GM04503 (cell line): ENCODE results near the gene RIC3.

Source experiments
- DNase-seq: peaks from one replicate; pipeline ENCODE4 v3.0.0-alpha.2; 2012; ENCODE audit warnings: low read depth

Gene RIC3

GRCh38 chr11:8102965-8103364 lies 65.9 kb downstream of the RIC3 start:
- no peak for DNase-seq

DNA sequence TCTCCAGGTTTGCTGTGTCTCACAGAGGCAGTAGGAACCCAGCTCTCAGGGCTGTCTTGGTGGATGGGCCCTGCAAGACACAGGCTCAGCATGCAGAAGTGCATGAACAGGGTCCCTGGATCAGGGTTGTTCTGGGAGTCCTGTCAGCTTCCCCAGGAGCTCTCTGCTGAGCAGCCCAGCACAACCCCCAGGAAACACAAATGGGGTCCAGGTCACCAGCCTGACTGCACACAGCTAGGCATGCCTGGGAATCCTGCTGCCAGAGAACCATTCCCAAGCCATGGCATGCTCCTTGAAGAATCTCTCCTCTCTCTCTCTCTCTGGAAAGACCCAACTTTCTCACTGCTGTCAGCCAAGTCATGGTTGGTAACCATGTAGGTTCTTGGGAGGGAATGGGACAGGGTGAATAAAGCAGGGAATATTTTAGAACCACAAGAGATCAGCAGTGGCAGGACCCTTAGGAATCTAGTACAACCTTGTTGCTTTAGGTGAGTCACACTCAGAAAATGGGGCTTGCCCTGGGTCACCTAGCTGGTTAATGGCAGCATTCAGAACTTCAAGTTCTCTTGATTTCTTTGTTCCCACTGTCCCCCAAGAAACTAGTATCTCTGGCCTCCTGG lies 66.4 kb downstream of the RIC3 start:
- no peak for DNase-seq

DNA sequence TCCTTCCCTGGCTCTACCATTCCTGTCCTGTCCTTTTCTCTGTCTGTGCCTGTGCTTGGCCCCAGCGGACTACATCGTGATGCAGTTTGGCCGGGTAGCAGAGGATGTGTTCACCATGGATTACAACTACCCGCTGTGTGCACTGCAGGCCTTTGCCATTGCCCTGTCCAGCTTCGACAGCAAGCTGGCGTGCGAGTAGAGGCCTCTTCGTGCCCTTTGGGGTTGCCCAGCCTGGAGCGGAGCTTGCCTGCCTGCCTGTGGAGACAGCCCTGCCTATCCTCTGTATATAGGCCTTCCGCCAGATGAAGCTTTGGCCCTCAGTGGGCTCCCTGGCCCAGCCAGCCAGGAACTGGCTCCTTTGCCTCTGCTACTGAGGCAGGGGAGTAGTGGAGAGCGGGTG lies 67.4 kb downstream of the RIC3 start:
- DNase-seq = no peak

- no peak for DNase-seq
Measured at GRCh38 chr11:8100605-8101004, 68.2 kb downstream of the RIC3 start.

- no peak for DNase-seq
Measured at GRCh38 chr11:8100158-8100557, 68.7 kb downstream of the RIC3 start.

- DNase-seq = no peak
Measured at GRCh38 chr11:8099291-8099899, 69.4 kb downstream of the RIC3 start.

DNA sequence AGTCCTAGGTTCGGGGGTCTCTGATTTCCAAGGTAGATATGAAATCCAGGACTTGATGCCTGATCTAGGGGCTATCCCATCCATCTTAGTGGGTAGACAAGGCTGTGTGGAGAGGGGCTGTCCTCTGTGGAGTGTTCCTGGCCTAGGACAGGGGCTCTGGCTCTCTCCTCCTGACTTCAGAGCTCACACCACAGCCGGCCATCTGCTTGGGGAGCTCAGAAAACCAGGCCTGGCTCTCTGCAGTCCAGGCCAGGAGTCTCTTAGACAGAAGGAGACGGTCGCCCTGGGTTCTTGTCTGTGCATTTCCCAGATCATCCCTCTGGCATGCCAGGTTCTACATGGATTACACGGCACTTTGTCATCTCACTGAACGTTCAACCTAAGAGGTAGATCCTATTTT lies 69.9 kb downstream of the RIC3 start:
- no peak for DNase-seq

DNA sequence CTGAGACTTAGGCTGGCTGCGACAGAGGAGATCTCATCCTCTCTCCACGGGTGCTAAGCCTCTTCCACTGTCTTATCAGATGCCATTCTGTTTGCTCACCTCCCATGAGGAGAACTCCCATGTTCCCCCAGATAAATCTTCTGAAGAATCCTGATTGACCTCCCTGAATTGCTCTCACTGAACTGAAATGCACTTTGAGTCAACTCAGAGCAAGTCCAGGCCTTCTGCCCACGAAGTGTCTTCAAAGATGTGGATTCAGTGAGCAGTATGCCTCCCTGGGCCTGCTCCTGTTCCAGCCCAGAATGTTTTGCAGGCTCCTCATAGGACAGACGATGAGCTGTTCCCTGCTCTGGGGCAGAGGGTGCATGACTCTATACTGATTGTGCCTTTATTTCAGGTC lies 70.5 kb downstream of the RIC3 start:
- peak; percentile 78 for DNase-seq

DNA sequence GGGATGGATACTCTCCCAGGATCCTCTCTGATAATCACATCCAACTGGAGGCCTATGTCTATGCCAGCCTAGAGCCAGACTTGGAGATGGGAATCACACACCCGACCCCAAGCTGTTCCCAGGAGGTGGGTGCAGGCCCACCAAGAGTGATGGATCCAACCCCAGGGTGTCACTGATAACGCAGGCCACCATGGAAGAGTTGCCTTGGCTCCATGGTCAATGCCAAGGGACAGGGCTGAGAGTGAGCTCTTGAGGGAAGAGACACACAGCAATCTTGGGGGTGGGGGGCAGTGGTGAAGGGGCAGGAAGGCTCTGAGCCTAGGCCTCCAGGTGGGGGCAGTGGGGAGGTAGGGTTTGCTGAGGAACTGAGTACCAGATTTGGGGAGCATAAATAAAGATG lies 70.9 kb downstream of the RIC3 start:
- DNase-seq = no peak

DNA sequence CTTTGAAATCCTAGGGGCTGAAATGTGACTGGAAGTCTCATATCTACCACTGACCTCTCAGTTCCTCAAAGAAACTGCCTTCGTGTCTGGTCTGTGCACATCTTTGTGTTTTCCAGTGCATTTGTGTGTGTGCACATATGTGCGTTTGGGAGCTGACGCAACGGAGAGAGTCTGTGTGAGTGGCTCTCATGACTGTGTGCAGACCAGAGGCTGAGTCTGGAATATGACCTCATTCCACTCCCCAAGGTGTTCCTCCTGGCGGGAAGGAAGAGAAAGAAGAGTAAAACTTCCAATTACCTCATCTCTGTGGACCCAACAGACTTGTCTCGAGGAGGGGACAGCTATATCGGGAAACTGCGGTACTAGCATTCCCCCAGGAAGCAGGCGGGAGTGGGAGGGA lies 71.4 kb downstream of the RIC3 start:
- no peak for DNase-seq

DNA sequence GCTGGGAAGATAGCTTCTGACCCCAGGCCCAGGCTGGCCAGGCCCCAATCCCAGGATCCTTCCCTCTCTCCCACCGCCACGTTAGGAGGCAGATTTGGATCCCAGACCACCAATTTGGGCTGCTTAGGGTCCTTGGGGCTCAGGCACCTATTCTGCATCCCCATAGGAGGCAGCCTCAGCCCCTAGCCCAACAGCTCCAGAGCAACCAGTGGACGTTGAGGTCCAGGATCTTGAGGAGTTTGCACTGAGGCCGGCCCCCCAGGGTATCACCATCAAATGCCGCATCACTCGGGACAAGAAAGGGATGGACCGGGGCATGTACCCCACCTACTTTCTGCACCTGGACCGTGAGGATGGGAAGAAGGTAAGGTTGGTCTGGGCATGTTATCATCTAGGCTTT lies 71.8 kb downstream of the RIC3 start:
- no peak for DNase-seq

GRCh38 chr11:8096575-8096974 lies 72.2 kb downstream of the RIC3 start:
- no peak for DNase-seq

DNA sequence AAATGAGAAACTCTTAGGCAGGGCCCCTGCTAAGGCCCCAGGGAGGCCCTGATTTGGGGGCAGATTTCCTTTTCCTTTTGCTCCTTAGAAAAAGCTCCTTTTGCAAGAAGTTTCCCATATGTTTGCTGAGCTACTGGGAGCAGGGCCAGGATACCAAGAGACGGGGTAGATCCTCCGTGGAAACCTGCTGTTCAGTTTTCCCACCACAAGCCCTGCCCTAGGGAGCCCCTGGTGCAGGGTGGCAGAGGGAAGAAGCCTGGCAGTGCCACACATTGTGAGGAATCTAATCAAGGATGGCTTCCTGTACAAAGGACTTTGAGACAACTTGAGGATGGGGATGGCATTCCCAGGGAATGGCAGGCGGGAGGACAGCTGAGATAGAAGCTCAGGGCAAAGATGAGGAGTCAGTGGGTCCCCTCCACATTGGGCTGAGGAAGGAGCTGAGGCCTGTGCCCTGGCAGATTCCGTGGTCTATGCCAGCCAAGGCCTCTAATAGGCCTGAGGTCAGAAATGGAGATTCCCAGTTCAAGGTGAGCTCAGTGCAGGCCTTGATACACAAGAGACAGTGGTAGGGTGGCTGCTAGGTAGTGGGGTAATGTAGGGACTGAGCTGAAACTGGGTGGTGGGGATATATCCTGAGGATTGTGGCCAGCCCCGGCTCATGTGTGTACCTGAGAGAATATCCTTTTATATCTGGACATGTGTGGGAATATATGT lies 72.9 kb downstream of the RIC3 start:
- no peak for DNase-seq

DNA sequence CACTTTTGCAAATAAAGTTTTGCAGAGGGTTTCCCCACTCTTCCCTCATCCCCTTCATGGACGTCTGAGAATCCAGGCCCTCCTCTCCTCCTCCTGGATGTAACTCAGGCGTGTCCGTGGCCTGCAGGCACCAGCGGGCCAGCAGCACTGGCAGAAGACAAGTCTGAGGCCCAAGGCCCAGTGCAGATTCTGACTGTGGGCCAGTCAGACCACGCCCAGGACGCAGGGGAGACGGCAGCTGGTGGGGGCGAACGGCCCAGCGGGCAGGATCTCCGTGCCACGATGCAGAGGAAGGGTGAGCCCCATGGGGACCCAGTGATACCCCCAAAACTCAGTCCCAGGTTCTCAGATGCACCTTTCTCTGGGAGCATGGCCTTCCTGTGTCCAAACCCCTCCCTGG lies 73.5 kb downstream of the RIC3 start:
- no peak for DNase-seq

- DNase-seq = no peak
Measured at GRCh38 chr11:8094656-8095055, 74.2 kb downstream of the RIC3 start.

DNA sequence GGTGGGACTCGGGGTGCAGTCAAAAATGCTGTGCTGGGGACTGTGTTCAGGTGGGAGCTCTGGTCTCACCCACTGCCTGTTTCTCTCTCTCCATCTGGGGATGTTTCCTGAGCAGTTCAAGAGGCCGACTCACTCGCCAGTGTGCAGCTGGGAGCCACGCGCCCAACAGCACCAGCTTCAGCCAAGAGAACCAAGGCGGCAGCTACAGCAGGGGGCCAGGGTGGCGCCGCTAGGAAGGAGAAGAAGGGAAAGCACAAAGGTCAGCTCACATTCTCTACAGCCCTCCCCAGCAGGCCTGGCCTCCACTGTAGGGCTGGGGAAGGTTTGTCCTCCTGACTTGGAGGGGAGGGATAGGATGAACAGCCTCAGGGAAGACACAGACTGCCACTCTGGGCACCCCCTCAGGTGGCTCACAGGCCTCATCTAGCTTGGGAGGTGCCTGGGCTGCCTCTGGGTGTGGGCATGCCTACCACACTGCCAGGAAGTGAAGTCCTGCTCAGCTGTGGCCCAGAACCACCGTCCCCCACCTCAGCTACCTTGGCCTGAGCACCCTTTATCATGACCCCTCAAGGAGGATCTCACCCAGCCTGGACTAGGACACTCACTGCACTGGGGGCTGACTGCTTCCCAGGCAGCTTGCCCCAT lies 74.8 kb downstream of the RIC3 start:
- no peak for DNase-seq

DNA sequence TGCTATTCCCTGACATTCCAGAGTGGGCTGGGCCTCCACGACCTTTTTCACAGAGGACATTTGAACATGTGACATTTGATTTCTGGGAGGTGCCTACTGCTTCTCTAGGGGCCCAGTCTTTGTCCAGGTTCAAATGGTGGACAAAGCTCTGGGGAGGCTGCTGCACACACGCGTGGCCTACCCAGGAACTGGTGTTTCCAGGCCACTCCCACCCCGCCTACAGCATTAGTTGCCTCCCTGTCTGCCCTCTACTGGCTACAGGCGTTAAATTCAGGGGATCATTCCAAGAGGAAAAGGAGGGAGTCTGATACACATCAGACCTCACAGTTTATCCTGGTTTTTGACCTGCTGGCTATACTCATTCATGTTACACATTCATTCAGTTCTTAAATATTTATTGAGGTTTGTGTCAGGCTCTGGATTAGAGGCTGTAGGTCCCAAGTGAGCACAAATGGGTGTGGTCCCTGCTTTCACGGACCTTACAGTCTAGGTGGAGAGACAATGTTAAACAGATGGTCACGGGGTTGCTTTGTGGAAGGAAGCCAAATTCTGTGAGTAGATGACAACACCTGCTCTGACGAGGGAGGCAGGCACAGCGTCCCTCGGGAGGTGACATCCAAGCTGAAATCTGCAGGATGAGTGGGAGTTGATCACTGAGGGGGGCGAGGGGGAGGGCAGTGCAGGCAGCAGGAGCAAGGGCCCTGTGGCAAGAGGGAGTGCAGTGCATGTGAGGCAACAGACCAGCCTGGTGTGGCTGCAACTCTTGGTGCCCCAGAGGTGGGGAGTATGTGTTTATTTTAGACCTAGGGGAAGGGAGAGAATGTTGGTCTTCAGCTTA lies 76.0 kb downstream of the RIC3 start:
- DNase-seq = no peak

DNA sequence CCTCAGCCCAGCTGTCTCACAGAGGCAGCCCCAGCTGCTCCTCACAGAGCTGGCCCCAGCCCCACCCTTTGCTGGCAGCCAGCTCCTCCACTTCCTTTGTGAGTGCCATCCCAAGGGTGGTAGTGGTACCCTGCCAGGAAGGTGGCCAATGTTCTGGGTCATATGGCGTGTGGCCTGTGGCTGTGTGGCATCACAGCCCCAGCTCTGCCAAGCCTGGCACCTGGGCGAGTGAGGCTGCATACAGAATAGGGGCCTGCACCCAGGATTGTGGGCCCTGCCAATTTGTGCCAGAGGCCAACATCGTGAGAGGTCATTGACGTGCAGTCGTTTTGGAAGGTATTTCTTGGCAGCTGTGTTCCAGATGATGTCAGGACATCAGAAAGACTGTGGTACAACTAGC lies 77.1 kb downstream of the RIC3 start:
- DNase-seq = no peak

GRCh38 chr11:8090756-8091155 lies 78.1 kb downstream of the RIC3 start:
- DNase-seq = no peak

GRCh38 chr11:8089791-8090510 lies 78.9 kb downstream of the RIC3 start:
- no peak for DNase-seq

DNA sequence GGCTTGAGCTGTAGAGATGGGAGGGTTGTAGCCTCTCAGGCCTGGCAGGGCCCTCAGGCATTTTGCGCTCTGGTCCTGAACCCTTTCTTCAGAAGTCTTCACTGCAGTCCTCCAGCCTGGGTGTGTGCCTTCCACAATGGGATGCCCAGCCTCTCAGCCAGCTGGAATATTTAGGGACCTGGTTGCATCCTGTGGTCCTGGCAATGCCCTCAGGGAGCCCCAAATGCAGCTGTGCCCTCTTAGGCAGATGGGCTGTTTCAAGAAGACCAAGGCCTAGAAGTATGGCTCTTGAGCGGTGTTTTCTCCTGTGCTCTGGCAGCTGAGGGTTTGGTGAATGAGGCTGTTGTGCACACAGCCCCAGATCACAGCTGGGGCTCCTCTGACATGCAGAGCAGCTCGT lies 81.1 kb downstream of the RIC3 start:
- no peak for DNase-seq

GRCh38 chr11:8087185-8087584 lies 81.6 kb downstream of the RIC3 start:
- no peak for DNase-seq
